GM23248 (cell line): ENCODE data around the gene PLEKHS1.

Source experiments
- EZH2 ChIP-seq: fragments of 200-600 bp; sonication (generic); IDR thresholded peaks from 2 replicates; pipeline ENCODE4 v1.6.1; 2018; ENCODE audit warnings: antibody characterized with exemption, mild to moderate bottlenecking; ENCODE audit not compliant: insufficient read depth, poor library complexity, severe bottlenecking
- EZH2phosphoT487 ChIP-seq: fragments of 200-600 bp; sonication (generic); IDR thresholded peaks from 2 replicates; pipeline ENCODE4 v1.6.1; 2018; ENCODE audit warnings: antibody characterized with exemption, moderate library complexity, mild to moderate bottlenecking, low read depth; ENCODE audit not compliant: insufficient read depth

- no peak for TF ChIP-seq EZH2
- TF ChIP-seq EZH2phosphoT487: no peak
Observed at GRCh38 chr10:113820507-113820906, 69.0 kb downstream of the PLEKHS1 start.
